ENCODE data around the gene APMAP.

DNA sequence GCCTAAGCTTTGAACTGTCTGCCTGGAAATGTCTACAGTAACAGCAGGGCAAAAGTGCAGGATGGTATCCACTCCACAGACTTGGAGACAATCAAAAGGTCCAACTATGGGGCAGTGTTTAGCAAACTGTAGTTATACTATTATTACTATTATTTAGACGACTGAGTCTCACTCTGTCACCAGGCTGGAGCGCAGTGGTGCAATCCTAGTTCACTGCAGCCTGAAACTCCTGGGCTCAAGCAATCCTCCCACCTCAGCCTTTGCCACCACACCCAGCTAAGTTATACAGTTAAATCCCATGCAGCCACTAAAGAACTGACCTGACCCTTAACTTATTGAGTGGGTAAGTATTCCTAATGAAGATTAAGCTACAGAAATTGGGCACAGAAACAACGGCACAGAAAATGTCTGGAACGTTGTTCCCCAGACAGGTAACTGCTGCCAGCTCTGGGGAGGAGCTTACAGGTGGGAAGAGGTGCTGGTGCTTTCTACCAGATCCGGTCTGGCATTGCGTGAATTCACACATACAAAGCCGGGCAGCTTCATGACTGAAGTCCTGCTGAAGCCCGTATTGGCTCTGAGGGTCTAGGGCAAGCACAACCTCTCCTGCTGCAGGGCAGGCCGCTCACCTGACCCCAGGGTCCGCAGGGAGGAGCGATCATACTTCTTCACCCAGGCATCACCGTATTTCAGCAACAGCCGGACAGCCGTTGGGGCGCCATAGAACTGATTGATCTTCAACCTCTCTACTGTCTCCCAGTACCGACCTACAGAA is 27.0 kb upstream of the APMAP start:
- TF ChIP-seq CTCF (IDR thresholded peaks at IDR 0.05) (no peak), POLR2A (IDR thresholded peaks at IDR 0.05) (no peak)

All from testis (tissue), 2 donors.